Measurements from ENCODE around the gene ZNF518B.

DNA sequence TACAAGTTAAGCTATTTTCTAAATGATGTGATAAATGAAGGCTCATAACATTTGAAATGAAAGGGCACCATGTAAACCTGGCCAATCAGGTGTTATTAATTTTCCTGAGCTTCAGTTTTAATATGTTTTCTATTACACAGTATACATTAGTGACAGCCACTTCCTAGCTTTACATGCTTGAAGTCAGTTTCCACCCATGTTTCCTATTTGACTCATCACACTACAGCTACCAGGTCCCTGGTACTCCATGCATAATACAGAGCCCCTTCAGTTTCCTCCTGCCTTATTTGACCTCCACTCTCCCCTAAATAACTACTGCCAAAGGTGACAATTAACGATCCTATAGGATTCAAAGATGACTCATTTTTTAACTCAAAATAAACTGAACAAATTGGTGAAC lies 18.3 kb downstream of the ZNF518B start:
- TF ChIP-seq, protein P1, sequence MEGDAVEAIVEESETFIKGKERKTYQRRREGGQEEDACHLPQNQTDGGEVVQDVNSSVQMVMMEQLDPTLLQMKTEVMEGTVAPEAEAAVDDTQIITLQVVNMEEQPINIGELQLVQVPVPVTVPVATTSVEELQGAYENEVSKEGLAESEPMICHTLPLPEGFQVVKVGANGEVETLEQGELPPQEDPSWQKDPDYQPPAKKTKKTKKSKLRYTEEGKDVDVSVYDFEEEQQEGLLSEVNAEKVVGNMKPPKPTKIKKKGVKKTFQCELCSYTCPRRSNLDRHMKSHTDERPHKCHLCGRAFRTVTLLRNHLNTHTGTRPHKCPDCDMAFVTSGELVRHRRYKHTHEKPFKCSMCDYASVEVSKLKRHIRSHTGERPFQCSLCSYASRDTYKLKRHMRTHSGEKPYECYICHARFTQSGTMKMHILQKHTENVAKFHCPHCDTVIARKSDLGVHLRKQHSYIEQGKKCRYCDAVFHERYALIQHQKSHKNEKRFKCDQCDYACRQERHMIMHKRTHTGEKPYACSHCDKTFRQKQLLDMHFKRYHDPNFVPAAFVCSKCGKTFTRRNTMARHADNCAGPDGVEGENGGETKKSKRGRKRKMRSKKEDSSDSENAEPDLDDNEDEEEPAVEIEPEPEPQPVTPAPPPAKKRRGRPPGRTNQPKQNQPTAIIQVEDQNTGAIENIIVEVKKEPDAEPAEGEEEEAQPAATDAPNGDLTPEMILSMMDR (conservative IDR thresholded peaks at IDR 0.05), result no peak
- no peak for TF ChIP-seq ZFX (IDR thresholded peaks at IDR 0.05)

Data from C4-2B (cell line).